SH-SY5Y (cell line): ENCODE data around the gene SLC7A4.

ENCODE experiments used
- GATA2 ChIP-seq: IDR thresholded peaks from 2 replicates; pipeline ENCODE4 v1.6.1; 2011; ENCODE audit warnings: mild to moderate bottlenecking, low read depth, low read length
- GATA3 ChIP-seq: IDR thresholded peaks from 2 replicates; pipeline ENCODE4 v1.6.1; 2011; ENCODE audit warnings: low read depth, mild to moderate bottlenecking, low read length, moderate library complexity

SLC7A4 gene, protein sequence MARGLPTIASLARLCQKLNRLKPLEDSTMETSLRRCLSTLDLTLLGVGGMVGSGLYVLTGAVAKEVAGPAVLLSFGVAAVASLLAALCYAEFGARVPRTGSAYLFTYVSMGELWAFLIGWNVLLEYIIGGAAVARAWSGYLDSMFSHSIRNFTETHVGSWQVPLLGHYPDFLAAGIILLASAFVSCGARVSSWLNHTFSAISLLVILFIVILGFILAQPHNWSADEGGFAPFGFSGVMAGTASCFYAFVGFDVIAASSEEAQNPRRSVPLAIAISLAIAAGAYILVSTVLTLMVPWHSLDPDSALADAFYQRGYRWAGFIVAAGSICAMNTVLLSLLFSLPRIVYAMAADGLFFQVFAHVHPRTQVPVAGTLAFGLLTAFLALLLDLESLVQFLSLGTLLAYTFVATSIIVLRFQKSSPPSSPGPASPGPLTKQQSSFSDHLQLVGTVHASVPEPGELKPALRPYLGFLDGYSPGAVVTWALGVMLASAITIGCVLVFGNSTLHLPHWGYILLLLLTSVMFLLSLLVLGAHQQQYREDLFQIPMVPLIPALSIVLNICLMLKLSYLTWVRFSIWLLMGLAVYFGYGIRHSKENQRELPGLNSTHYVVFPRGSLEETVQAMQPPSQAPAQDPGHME

DNA sequence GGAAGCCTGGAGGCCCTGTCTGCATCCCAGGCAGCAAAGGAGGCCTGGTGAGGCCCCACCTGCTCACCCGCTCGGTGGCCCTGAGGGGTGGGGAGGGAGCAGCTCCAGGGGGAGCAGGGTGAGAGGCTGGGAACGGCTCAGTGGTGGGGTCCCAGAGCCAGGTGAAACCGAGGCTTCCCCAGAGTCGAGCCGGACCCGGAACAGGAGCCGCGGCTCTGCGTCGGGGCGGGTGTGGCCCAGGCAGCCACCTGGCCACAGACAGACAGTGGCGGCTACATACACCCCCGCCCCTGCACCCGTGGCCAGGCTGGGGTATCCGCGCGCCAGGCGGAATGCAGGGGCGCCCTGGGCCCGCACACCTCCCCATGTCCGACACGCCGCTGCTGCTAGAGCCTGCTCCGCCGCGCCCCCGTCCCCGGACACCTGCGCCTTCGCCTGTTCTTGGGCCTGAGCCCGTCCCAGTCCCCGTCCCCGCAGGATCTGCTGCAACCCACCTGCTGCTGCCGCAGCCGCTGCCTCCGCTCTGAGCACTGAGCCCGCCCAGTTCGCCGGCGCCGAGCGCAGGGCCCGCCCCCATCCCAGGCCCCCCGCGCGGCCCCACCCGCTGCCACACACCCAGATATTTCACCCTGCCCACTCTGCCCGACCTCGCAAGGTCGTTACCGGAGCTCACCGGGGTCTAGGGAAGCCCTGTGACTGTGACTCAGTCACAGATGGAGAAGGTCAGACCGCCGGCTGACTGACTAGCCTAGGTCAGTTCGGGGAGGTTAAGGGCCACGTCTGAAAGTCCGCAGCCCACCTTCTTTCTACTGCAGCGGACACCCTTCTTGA lies at the start of gene SLC7A4:
Gene SLC7A4, minus strand, starts transcription at position 525 of the 831 bp plus-strand sequence. CDS start 749 bp downstream, outside the sequence.
- TF ChIP-seq GATA2 (no peak), GATA3 (no peak)

DNA sequence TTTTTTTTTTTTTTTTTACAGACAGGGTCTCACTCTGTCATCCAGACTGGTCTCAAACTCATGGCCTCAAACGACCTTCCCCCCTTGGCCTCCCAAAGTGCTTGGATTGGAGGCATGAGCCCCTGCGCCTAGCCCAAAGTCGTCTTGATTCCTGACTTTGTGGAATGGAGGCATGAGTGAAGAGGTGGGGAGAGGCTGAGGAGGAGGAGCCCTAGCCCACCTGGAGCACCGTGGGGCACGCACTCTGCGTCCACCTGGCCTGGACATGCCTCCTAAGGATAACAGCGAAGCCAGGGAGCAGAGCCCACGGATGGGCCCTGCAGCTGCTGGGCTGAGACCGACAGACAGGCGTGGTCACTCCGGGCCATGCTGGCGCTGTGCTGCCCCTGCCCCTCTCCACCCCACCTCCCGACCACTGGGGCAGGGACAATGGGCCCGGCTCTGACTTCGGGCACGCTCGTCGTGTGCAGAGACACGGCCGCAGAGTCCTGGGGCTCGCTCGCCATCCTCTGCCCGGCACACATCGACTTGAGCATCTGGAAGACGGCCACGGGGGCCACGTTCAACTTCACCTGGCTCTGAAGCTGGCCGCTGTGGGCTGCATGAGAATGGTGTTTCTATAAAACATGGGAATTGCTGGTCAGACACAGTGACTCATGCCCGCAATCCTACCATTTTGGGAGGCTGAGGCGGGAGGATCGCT lies 48.2 kb upstream of the SLC7A4 start:
- TF ChIP-seq GATA2 (no peak), GATA3 (no peak)

DNA sequence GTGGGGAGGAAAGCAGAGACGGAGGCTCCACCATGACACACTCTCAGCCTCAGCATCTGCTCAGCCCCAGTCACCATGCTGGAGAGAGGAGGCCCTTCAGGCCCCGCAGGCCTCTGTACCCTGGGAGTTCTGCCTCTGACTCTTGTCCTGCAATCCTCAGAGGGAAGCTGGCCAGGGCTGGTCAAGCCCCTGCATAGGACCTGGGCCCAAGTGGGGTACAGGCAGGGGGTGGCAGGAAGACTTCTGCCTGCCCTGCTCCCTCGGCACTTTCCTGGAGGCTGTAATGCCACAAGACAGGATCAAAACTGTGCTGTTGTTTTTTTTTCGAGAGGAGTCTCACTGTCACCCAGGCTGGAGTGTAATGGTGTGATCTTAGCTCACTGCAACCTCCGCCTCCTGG lies 47.1 kb upstream of the SLC7A4 start:
- no peak for TF ChIP-seq GATA2
- TF ChIP-seq GATA3, result no peak

DNA sequence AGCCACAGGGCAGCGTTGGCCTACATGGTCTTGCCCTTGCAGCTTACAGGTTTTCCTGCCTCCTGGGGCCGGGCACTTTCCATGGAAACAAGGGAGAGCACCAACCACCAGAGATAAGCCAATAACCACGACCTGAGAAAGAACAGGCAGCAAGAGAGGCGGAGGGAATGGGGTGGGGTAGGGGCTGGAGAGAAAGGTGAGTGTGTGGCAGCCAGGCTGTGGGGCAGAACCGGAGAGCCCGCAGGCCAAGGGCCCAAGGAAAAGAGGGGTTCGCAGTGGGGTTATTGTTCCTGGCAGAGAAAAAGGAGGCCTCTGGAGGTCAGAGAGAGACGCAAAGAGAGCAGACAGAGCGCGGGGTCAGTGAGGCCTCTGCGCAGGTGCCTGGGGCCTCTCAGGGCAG lies 46.6 kb upstream of the SLC7A4 start:
- TF ChIP-seq GATA2, result no peak
- TF ChIP-seq GATA3, result no peak

DNA sequence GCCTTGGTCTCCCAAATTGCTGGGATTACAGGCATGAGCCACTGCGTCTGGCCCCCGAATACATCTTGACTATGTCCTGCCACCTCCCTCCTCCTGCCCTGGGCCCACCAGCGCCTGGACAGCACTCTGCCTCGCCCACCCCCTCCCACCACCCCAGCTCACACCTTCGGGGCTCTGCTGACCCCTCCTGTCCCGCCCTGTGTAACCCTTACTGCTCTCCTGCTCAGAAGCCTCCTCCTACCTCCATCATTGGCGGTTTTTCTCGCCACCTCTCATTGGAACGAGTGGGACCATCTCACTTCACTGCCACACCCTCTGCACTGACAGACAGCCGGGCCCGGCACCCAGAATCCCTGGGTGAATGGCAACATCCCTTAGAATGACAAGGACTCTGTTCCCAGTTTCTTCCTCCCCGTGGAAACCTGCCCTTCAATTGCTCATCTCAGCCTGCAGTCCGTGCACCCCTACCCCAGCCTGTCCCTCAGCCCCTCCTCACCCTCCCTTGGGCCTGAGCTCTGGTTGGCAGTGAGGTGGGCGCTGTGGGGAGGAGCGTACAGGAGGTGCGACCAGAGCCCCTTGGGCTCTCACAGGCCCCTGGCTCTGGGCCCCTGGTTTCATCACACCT lies 45.6 kb upstream of the SLC7A4 start:
- no peak for TF ChIP-seq GATA2
- no peak for TF ChIP-seq GATA3

DNA sequence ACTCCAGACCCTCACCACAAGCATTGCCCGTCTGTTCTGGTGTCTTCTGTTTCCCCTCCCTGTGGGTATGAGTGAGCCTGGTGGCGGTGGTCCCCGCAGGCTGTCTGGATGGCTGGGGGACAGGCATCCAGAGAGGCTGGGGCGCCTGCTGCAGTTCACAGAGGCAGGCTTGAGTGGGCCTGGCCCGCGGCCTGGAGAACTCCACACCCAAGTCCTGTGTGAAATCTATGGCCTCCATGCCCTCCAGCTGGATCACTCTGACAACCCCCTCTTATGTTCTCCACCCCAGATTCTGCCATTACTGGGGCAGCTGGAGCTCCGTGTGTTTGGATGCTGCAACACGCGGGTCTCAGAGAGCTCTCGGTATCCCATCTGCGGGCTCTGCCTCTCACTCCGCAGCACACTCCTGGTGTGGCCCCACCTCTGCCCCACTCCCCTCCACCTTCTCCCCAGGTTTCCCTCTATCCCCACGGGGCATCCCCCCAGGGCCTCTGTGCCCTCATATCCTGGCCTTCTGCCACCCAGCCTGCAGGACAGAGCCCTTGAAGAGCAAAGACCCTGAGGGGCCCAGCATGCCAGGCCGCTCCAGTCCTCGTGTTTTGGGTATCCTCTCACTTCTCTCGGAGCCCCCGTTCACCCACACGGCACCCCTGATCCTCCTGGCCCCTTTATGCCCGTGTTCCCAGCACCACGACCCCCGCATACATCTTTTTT lies 44.7 kb upstream of the SLC7A4 start:
- no peak for TF ChIP-seq GATA2
- no peak for TF ChIP-seq GATA3

DNA sequence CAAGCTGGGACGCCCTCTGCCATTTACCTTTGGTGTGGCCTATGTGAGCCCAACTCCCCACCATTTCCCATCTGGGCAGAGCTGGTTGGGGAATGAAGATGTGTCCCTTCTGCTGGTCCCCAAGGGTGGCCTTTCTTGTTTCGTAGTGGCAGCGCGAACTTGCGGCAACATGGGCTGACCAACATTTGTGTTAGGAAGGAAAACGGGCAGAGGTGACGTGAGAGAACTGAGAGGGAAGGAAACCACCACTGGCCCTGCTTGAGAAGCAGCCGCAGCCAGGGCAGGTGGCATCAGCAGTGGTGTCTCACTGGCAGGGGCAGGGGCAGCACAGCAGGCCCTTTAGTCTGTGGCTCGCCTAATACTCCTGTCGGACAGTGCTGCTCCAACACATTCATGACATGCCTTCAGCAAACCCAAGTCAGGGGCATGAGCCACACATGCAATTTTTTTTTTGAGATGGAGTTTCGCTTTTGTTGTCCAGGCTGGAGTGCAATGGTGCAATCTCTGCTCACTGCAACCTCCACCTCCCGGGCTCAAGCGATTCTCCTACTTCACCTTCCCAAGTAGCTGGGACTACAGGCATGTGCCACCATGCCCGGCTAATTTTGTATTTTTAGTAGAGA lies 43.3 kb upstream of the SLC7A4 start:
- TF ChIP-seq GATA3 (no peak), GATA2 (no peak)

DNA sequence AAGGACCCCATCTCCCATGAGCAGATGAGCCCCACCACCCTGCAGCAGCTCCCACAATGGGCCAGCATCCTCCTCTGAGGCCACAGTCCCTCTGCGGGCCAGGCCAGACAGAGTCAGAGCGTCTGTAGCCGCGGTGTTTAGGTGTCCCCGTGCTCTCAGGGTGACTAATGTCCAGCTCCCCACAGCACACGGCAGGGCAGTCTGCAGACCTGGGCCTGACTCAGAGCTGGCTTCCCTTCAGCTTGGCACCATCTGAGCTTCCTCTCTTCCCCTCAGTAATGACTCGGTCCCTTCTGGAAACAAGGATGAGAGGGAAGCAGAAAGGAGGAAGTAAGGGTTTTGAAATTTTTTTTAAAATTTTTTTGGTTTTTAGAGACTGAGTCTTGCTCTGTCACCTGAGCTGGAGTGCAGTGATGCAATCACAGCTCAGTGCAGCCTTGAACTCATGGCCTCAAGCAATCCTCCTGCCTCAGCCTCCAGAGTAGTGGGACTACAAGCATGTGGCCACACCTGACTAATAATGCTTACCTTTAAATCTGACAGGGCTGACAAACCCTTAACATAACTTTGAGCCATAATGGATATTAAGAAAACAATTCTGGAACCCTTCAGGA lies 41.8 kb upstream of the SLC7A4 start:
- no peak for TF ChIP-seq GATA2
- no peak for TF ChIP-seq GATA3

DNA sequence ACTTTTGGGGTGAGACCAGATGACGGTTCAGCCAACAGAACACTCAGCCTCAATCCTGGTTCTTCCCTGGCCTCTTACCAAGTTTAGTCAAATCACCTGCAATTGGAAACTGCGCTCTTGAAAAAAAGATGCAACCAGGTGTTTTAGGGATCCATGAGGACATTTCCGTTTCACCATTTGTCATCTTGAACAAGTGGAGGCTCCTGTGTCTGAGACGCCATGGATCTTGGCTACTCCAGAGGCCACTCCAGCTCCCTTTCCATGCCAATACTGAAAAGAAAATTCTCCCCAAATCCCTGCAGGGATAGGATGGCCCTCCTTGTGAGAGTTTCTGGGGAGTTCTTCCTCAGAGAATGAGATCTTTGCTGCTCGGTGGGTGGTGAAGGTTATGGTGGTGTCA lies 41.1 kb upstream of the SLC7A4 start:
- TF ChIP-seq GATA3, result no peak
- TF ChIP-seq GATA2, result no peak

DNA sequence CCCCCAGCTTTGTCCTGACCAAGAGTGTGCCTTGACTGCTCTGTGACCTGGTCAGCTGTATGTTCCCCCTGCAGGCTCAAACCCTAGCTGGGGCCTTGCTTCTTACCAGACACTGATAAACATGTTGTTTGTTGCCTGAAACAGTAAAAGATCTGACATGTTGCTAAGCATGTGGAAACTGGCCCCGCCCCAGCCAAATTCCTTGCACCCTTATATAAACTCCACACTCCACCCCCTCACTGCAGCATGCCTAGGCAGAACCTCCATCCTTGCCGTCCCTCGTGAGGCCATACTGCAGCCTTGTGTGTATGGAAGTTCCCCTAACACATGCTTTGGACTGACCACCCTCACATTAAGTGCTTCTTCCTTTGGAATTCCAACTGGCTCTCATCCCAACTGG lies 40.7 kb upstream of the SLC7A4 start:
- TF ChIP-seq GATA3, result no peak

DNA sequence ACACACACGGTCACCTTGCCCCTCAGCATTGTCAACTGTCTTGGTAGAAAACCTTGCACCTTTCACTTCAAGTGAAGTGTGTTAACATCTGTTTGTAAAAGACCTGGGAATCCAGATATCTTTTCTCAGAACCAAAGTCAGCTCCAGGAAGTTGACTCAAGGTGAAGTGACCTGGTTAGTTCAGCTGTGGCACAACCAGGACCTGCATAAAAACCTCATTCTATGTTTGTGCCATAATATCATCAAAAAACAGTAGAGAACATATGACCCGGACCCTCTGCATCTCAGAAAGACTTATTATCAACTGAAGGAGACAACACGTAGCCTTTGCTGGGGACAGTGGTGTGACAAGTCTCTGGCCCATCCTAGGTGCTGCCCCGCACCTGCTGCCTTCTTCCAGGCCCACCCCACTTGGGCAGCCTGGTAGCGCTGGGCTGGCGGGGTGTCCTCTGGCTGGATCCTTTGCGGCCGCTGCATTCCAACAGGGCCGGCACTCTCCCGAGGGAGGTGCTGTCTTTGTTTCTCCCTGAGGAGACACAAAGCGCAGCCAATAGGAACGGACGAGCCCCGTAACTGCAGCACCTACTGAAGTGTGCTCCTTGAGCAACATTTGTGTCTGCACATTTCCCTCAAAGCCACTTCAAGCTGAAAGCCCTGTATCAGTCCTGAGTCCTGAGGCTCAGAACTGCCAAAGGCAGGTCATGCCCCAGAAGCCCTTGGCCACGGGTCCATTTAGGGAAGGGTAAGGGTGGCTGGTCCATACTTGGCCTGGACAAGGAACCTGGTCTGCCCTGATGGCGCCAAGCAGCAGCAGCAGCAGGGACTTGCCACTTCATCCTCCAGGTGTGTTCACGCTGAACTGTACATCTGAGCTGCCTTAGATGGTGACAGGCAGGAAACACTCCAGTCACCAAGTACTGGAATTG lies 38.6 kb upstream of the SLC7A4 start:
- TF ChIP-seq GATA2, result no peak
